Endodermal cell (in vitro differentiated cells): Measurements from ENCODE around the gene TXNDC11. TPM values are rescaled to one million over a fixed set of nuclear protein-coding genes. Genes with fewer than 3 reads are reported as not detected.

Source experiments
- DNase-seq: peaks from one replicate; pipeline ENCODE4 v3.0.0-alpha.2; 2017
- H3K27ac ChIP-seq: 2 replicates; pipeline ENCODE4 v1.5.1; 2013; ENCODE audit warnings: mild to moderate bottlenecking, low read depth, low read length, moderate library complexity
- H3K27me3 ChIP-seq: 2 replicates; pipeline ENCODE4 v1.6.1; 2013; ENCODE audit warnings: mild to moderate bottlenecking, low read length, moderate library complexity; ENCODE audit not compliant: insufficient read depth, control insufficient read depth, poor library complexity, severe bottlenecking
- H3K36me3 ChIP-seq: 2 replicates; pipeline ENCODE4 v1.7.0; 2013; ENCODE audit warnings: mild to moderate bottlenecking, low read length, moderate library complexity; ENCODE audit not compliant: control insufficient read depth, insufficient read depth
- H3K4me1 ChIP-seq: one replicate; pipeline ENCODE4 v1.7.0; 2013; ENCODE audit warnings: low read length; ENCODE audit not compliant: control insufficient read depth, insufficient read depth
- H3K4me3 ChIP-seq: 2 replicates; pipeline ENCODE4 v1.5.1; 2013; ENCODE audit warnings: mild to moderate bottlenecking, low read length, moderate library complexity
- H3K9ac ChIP-seq: 2 replicates; pipeline ENCODE4 v1.6.1; 2013; ENCODE audit warnings: mild to moderate bottlenecking, low read length, moderate library complexity; ENCODE audit not compliant: poor library complexity, severe bottlenecking; ENCODE audit errors: extremely low read depth
- H3K9me3 ChIP-seq: 2 replicates; pipeline ENCODE4 v1.6.1; 2013; ENCODE audit warnings: mild to moderate bottlenecking, low read length, moderate library complexity; ENCODE audit not compliant: control insufficient read depth
- H3K27ac Mint-ChIP-seq: 2 replicates; pipeline ENCODE4 v1.8.0; 2020; ENCODE audit warnings: mixed read lengths
- H3K27me3 Mint-ChIP-seq: 2 replicates; pipeline ENCODE4 v1.8.0; 2021; ENCODE audit warnings: mild to moderate bottlenecking, mixed read lengths; ENCODE audit not compliant: insufficient read depth
- H3K36me3 Mint-ChIP-seq: 2 replicates; pipeline ENCODE4 v1.8.0; 2020; ENCODE audit warnings: low read depth, mixed read lengths
- H3K4me1 Mint-ChIP-seq: 2 replicates; pipeline ENCODE4 v1.8.0; 2020; ENCODE audit warnings: mixed read lengths
- H3K4me3 Mint-ChIP-seq: 2 replicates; pipeline ENCODE4 v1.8.0; 2020; ENCODE audit warnings: mild to moderate bottlenecking, moderate library complexity, mixed read lengths
- H3K9me3 Mint-ChIP-seq: 2 replicates; pipeline ENCODE4 v1.8.0; 2020; ENCODE audit warnings: mild to moderate bottlenecking, mixed read lengths
- WGBS, 2 experiments: methylation state at CpG; one replicate each; pipeline versions ENCODE4 v1.1.5 to v1.1.7; 2013; ENCODE audit warnings: missing lambda C conversion rate in 2 of 2, mixed read lengths in 1 of 2; ENCODE audit not compliant: insufficient coverage in 1 of 2, insufficient read length in 1 of 2; 5-methylcytosine and 5-hydroxymethylcytosine counted together
- total RNA-seq, 2 donors: library from RNA; stranded (reverse); fragmentation: NEBNext Ultra II Directional in 1 of 2; extraction: Animal tissue kit (Norgen Biotek cat#: 25700) in 1 of 2; gene quantifications; 2 replicates in 1 of 2; 3 replicates in 1 of 2; pipeline ENCODE4 v1.2.1, GENCODE V29; 2021
- TF ChIP-seq, protein P1 (sequence below): fragments of 200-600 bp; sonication (generic); conservative IDR thresholded peaks from 2 replicates; pipeline ENCODE4 v1.5.0; 2021; ENCODE audit warnings: antibody characterized with exemption, mild to moderate bottlenecking

The TXNDC11 gene
- total RNA-seq, 2 donors from 2014 or later, result 16.4 to 20.8 TPM

DNA sequence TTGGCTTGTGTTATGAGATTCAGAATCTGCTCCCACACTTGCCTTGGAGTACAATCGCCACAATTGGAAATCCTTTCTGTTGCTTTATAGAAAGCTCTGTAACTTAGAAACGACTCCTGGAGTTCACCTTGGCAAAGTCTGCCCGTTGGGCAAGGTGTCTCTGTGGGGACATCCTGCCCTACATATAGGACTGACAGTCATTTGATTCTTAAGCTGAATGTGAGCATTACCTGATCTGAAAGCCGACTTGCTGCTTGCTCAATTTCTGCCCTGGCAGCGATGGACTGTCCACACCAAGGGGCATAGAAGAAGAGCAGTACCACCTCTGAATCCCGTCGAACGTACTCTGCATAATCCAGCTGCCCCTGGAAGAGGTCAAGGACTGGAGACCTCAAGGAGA, 6.9 kb downstream of the TXNDC11 start:
- WGBS, 2 experiments, result 92 to 93% methylated on average over 7 to 8 of the region's 8 CpGs
- no peak overlapping the region for H3K9ac ChIP-seq
- H3K9me3 ChIP-seq, result no peaks in the 10 kb centered on the region
- no peak overlapping the region for H3K27ac ChIP-seq
- no peaks in the 10 kb centered on the region for H3K27me3 ChIP-seq
- peak; percentile 12 for DNase-seq
- no peaks in the 10 kb centered on the region for H3K9me3 Mint-ChIP-seq
- H3K36me3 ChIP-seq, result peaks cover 60% of the 10 kb centered on the region
- H3K4me1 ChIP-seq, result peaks cover 11% of the 10 kb centered on the region
- TF ChIP-seq, protein P1, sequence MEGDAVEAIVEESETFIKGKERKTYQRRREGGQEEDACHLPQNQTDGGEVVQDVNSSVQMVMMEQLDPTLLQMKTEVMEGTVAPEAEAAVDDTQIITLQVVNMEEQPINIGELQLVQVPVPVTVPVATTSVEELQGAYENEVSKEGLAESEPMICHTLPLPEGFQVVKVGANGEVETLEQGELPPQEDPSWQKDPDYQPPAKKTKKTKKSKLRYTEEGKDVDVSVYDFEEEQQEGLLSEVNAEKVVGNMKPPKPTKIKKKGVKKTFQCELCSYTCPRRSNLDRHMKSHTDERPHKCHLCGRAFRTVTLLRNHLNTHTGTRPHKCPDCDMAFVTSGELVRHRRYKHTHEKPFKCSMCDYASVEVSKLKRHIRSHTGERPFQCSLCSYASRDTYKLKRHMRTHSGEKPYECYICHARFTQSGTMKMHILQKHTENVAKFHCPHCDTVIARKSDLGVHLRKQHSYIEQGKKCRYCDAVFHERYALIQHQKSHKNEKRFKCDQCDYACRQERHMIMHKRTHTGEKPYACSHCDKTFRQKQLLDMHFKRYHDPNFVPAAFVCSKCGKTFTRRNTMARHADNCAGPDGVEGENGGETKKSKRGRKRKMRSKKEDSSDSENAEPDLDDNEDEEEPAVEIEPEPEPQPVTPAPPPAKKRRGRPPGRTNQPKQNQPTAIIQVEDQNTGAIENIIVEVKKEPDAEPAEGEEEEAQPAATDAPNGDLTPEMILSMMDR, result no peak
- H3K4me3 ChIP-seq, result peak overlapping the region; percentile 2
- peaks cover 26% of the 10 kb centered on the region for H3K4me1 Mint-ChIP-seq
- H3K27ac Mint-ChIP-seq, result peak overlapping the region; percentile 42
- no peak overlapping the region for H3K4me3 Mint-ChIP-seq
- H3K27me3 Mint-ChIP-seq, result no peaks in the 10 kb centered on the region
- peaks cover 58% of the 10 kb centered on the region for H3K36me3 Mint-ChIP-seq

DNA sequence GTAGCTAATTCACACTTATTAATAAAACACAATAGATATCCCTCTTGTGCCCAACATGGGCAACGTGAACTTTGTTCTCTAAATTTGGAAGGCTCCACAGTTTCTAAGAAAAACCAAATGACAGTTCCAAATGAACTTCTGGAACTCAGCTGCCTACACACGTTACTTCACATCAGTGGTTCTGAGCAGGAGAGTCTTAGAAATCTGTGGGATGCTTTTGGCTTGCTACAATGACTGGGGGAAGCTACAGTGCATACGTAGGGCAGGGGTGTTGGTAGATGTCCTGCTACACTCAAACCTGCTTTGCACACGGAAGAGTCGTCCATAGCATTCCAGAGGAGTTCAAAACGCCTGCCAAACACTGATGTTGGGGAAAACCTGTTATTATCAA, 8.0 kb downstream of the TXNDC11 start:
- Mint-ChIP-seq H3K27ac (no peak overlapping the region), H3K4me1 (peaks cover 18% of the 10 kb centered on the region), H3K36me3 (peaks cover 61% of the 10 kb centered on the region), H3K9me3 (no peaks in the 10 kb centered on the region), H3K27me3 (no peaks in the 10 kb centered on the region), H3K4me3 (no peak overlapping the region)
- peaks cover 70% of the 10 kb centered on the region for H3K36me3 ChIP-seq
- no peaks in the 10 kb centered on the region for H3K9me3 ChIP-seq
- TF ChIP-seq, protein P1, result no peak
- H3K4me3 ChIP-seq, result no peak overlapping the region
- H3K27ac ChIP-seq, result no peak overlapping the region
- no peaks in the 10 kb centered on the region for H3K27me3 ChIP-seq
- whole genome bisulfite sequencing, 2 experiments, result 93% methylated on average over 6 of the region's 6 CpGs
- H3K9ac ChIP-seq, result no peak overlapping the region
- peaks cover 5% of the 10 kb centered on the region for H3K4me1 ChIP-seq
- DNase-seq, result no peak

DNA sequence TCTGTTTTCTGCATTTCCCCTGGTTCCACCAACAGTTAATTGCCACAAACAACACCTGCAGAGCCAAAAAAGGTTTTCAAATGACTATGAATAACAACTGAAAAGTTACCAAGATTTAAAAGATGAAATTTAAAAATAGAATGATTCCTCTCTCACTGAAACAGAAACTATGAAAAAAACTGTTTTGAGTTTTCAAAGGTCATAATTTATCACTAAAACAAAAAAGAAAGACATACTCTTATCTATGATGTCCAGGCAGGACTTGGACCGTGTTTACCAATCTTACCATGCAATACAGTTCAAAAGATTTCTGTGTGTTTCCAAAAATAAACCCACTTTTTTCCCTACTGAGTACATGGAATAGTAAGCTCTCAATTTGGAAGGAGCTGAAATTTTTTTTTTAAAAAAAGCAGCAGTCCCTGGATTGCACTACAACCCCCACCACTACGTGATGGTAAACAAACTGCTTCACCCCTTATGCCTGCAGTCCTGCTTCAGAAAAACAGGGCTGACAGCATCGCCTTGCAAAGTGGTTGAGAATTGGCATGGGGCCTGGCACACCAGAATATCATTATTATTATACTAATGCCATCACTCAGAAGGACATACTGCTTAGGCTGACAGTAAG, 8.5 kb downstream of the TXNDC11 start:
- Mint-ChIP-seq H3K27me3 (no peaks in the 10 kb centered on the region), H3K27ac (no peak overlapping the region), H3K4me1 (peaks cover 18% of the 10 kb centered on the region), H3K36me3 (peaks cover 60% of the 10 kb centered on the region), H3K4me3 (no peak overlapping the region), H3K9me3 (no peaks in the 10 kb centered on the region)
- Histone ChIP-seq H3K4me3 (no peak overlapping the region), H3K4me1 (peaks cover 5% of the 10 kb centered on the region), H3K9ac (no peak overlapping the region), H3K9me3 (no peaks in the 10 kb centered on the region), H3K27ac (no peak overlapping the region), H3K27me3 (no peaks in the 10 kb centered on the region), H3K36me3 (peaks cover 75% of the 10 kb centered on the region)
- DNase-seq, result no peak
- 93 to 98% methylated on average over 2 to 3 of the region's 3 CpGs for WGBS, 2 experiments
- TF ChIP-seq, protein P1, result no peak
